ENCODE data around the gene ANKRD60. TPM values are rescaled to one million over a fixed set of nuclear protein-coding genes. Genes with fewer than 3 reads are reported as not detected.

ANKRD60 gene
- total and polyA plus RNA-seq, 8 donors, result not detected

DNA sequence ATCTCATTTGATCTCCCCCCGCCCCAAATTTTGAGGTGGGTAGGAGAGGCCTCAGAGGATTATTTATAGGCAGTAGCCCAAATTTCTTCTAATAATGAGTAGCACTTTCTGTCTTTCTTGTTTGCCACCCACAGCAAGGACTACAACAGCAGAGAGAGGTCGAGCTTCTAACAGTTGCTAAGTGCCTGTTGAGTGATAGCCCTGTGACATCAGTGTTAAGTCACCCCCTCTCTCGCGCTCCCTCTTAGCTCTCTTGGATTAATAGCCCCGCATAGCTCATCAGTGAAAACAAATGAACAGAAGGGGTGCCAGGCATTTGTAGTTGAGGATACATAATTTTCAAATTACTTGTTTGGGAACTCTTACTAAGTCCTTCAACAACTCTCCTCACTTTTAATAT lies 3.5 kb downstream of the ANKRD60 start:
- TF ChIP-seq POLR2A (IDR thresholded peaks at IDR 0.05), result no peak
- 37 to 49% (median 45%) methylated on average over 5 of the region's 5 CpGs for WGBS, 5 donors
- intact Hi-C loops (cut with DNase I; ENCODE audit: low total_unique reads), result no loop called here
- Histone ChIP-seq H3K27me3 (peaks cover 16 to 92% (median 69%) of the 10 kb centered on the region in 3 donors), H3K4me3 (no peak overlapping the region), H3K9me3 (no peaks in the 10 kb centered on the region), H3K27ac (no peak overlapping the region), H3K36me3 (no peaks in the 10 kb centered on the region), H3K4me1 (peaks cover 0 to 13% (median 10%) of the 10 kb centered on the region in 4 donors)
- no peak for DNase-seq

- no peak overlapping the region for H3K4me3 ChIP-seq
- peaks cover 16 to 91% (median 64%) of the 10 kb centered on the region in 3 donors for H3K27me3 ChIP-seq
- DNase-seq, result no peak
- intact Hi-C loops (cut with DNase I; ENCODE audit: low total_unique reads), result no loop called here
- TF ChIP-seq, protein P1, sequence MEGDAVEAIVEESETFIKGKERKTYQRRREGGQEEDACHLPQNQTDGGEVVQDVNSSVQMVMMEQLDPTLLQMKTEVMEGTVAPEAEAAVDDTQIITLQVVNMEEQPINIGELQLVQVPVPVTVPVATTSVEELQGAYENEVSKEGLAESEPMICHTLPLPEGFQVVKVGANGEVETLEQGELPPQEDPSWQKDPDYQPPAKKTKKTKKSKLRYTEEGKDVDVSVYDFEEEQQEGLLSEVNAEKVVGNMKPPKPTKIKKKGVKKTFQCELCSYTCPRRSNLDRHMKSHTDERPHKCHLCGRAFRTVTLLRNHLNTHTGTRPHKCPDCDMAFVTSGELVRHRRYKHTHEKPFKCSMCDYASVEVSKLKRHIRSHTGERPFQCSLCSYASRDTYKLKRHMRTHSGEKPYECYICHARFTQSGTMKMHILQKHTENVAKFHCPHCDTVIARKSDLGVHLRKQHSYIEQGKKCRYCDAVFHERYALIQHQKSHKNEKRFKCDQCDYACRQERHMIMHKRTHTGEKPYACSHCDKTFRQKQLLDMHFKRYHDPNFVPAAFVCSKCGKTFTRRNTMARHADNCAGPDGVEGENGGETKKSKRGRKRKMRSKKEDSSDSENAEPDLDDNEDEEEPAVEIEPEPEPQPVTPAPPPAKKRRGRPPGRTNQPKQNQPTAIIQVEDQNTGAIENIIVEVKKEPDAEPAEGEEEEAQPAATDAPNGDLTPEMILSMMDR (IDR thresholded peaks at IDR 0.05), result no peak
- TF ChIP-seq EP300 (IDR thresholded peaks at IDR 0.05) (no peak), POLR2AphosphoS5 (IDR thresholded peaks at IDR 0.05) (no peak), POLR2A (IDR thresholded peaks at IDR 0.05) (no peak)
- no peak overlapping the region for H3K27ac ChIP-seq
- WGBS, 5 donors, result 67 to 74% (median 71%) methylated on average over 5 of the region's 5 CpGs
- peaks cover 0 to 13% (median 10%) of the 10 kb centered on the region in 4 donors for H3K4me1 ChIP-seq
- H3K9me3 ChIP-seq, result peaks cover 0 to 9% (median 6%) of the 10 kb centered on the region in 4 donors
- no peaks in the 10 kb centered on the region for H3K36me3 ChIP-seq
Observed at GRCh38 chr20:58224097-58224496, 4.4 kb downstream of the ANKRD60 start.

- peaks cover 0 to 15% (median 12%) of the 10 kb centered on the region in 4 donors for H3K9me3 ChIP-seq
- no peak overlapping the region for H3K27ac ChIP-seq
- H3K36me3 ChIP-seq, result no peaks in the 10 kb centered on the region
- WGBS, 5 donors, result 72 to 79% (median 76%) methylated on average over 8 of the region's 8 CpGs
- TF ChIP-seq EP300 (IDR thresholded peaks at IDR 0.05), result no peak
- TF ChIP-seq POLR2A (IDR thresholded peaks at IDR 0.05), result no peak
- TF ChIP-seq, protein P1 (IDR thresholded peaks at IDR 0.05), result no peak
- no peak for TF ChIP-seq POLR2AphosphoS5 (IDR thresholded peaks at IDR 0.05)
- peaks cover 16 to 91% (median 63%) of the 10 kb centered on the region in 3 donors for H3K27me3 ChIP-seq
- no peak for DNase-seq
- no peak overlapping the region for H3K4me3 ChIP-seq
- peaks cover 0 to 6% (median 5%) of the 10 kb centered on the region in 4 donors for H3K4me1 ChIP-seq
- intact Hi-C loops (cut with DNase I; ENCODE audit: low total_unique reads), result no loop called here
Observed at GRCh38 chr20:58223358-58223941, 5.0 kb downstream of the ANKRD60 start.

- H3K27me3 ChIP-seq, result peaks cover 10 to 91% (median 55%) of the 10 kb centered on the region in 3 donors
- no peak overlapping the region for H3K27ac ChIP-seq
- TF ChIP-seq, protein P1 (IDR thresholded peaks at IDR 0.05), result no peak
- TF ChIP-seq EP300 (IDR thresholded peaks at IDR 0.05) (no peak), POLR2A (IDR thresholded peaks at IDR 0.05) (no peak), POLR2AphosphoS5 (IDR thresholded peaks at IDR 0.05) (no peak)
- intact Hi-C loops (cut with DNase I; ENCODE audit: low total_unique reads), result no loop called here
- H3K4me1 ChIP-seq, result no peaks in the 10 kb centered on the region
- no peak for DNase-seq
- 66 to 79% (median 76%) methylated on average over 10 to 15 of the region's 15 CpGs for WGBS, 5 donors
- H3K4me3 ChIP-seq, result no peak overlapping the region
- peaks cover 0 to 19% (median 15%) of the 10 kb centered on the region in 4 donors for H3K9me3 ChIP-seq
- no peaks in the 10 kb centered on the region for H3K36me3 ChIP-seq
Observed at GRCh38 chr20:58222446-58222845, 6.0 kb downstream of the ANKRD60 start.

GRCh38 chr20:58219342-58219700 lies 9.1 kb downstream of the ANKRD60 start:
- DNase-seq, result no peak
- H3K27me3 ChIP-seq, result peaks cover 0 to 82% (median 36%) of the 10 kb centered on the region in 3 donors

More at GRCh38 chr20:58219342-58219700, 9.1 kb downstream of the ANKRD60 start:
- no peaks in the 10 kb centered on the region for H3K4me1 ChIP-seq
- 82 to 94% (median 90%) methylated on average over 4 of the region's 4 CpGs for WGBS, 5 donors
- H3K27ac ChIP-seq, result no peak overlapping the region
- H3K36me3 ChIP-seq, result no peaks in the 10 kb centered on the region
- no peak for TF ChIP-seq POLR2A (IDR thresholded peaks at IDR 0.05)
- no peak for TF ChIP-seq EP300 (IDR thresholded peaks at IDR 0.05)
- no peak for TF ChIP-seq POLR2AphosphoS5 (IDR thresholded peaks at IDR 0.05)
- TF ChIP-seq, protein P1 (IDR thresholded peaks at IDR 0.05), result no peak
- peaks cover 0 to 19% (median 15%) of the 10 kb centered on the region in 4 donors for H3K9me3 ChIP-seq
- intact Hi-C loops (cut with DNase I; ENCODE audit: low total_unique reads), result no loop called here
- no peak overlapping the region for H3K4me3 ChIP-seq
